AG04449 (cell line): ENCODE data around the gene KRABD2.
A peak's percentile ranks its signal among the peaks of the same experiment; 100 is the strongest.

ENCODE experiments used
- CTCF ChIA-PET: fragments of 350-600 bp; formaldehyde crosslinking; extraction: SDS; loops from one replicate; lab custom pipeline; 2021; ENCODE audit warnings: antibody characterized with exemption; lab: Yijun Ruan, JAX
- POLR2A ChIA-PET: fragments of 400-600, 350-600 bp; formaldehyde crosslinking; extraction: SDS; loops from one replicate; lab custom pipeline; 2020; ENCODE audit warnings: antibody characterized with exemption, inconsistent platforms; lab: Yijun Ruan, JAX
- DNase-seq: peaks from one replicate; pipeline ENCODE4 v3.0.0-alpha.2; 2010; ENCODE audit warnings: low read depth, low spot score
- H3K4me3 ChIP-seq: 2 replicates; pipeline ENCODE4 v1.5.1; 2011; ENCODE audit warnings: low read depth, mild to moderate bottlenecking, control low read depth, low read length
- TF ChIP-seq, protein P1 (sequence below): IDR thresholded peaks from one replicate; pipeline ENCODE4 v1.5.1; 2011; ENCODE audit warnings: mild to moderate bottlenecking, moderate library complexity, low read length, control low read depth, inconsistent platforms; ENCODE audit not compliant: insufficient read depth; ENCODE audit errors: missing control alignments

KRABD2 gene

DNA sequence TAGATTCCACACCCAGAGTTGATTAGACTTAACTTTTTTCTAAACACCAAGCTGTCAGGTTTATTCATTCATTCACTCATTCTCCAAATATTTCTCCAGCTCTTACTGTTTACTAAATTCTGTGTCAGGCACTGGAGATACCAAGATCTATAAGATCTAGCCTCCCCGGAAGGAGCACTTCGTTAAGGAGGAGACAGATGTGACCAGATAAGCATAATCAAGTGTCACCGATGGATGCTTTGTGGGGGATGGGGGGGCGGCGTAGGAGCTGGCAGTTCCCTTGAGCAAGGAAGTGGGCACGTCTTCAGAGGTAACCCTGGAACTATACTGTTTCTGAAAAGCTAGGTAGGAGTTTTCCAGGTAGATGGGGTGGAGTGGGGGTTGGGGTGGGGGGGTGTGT, 10.3 kb upstream of the KRABD2 start:
- CTCF ChIA-PET, result interaction anchor here (1.1 to 3.7 kb wide), 4 partner anchors 9 to 399 kb away, joined by 3 to 10 read pairs (median 4); no protein-coding TSS in a partner anchor
- no peak overlapping the region for H3K4me3 ChIP-seq
- DNase-seq, result no peak
- TF ChIP-seq, protein P1, sequence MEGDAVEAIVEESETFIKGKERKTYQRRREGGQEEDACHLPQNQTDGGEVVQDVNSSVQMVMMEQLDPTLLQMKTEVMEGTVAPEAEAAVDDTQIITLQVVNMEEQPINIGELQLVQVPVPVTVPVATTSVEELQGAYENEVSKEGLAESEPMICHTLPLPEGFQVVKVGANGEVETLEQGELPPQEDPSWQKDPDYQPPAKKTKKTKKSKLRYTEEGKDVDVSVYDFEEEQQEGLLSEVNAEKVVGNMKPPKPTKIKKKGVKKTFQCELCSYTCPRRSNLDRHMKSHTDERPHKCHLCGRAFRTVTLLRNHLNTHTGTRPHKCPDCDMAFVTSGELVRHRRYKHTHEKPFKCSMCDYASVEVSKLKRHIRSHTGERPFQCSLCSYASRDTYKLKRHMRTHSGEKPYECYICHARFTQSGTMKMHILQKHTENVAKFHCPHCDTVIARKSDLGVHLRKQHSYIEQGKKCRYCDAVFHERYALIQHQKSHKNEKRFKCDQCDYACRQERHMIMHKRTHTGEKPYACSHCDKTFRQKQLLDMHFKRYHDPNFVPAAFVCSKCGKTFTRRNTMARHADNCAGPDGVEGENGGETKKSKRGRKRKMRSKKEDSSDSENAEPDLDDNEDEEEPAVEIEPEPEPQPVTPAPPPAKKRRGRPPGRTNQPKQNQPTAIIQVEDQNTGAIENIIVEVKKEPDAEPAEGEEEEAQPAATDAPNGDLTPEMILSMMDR, result no peak
- POLR2A ChIA-PET, result interaction anchor here (1.1 kb wide), 1 partner anchor 49 kb away, joined by 3 read pairs; the partner anchor contains the start of gene NDEL1

DNA sequence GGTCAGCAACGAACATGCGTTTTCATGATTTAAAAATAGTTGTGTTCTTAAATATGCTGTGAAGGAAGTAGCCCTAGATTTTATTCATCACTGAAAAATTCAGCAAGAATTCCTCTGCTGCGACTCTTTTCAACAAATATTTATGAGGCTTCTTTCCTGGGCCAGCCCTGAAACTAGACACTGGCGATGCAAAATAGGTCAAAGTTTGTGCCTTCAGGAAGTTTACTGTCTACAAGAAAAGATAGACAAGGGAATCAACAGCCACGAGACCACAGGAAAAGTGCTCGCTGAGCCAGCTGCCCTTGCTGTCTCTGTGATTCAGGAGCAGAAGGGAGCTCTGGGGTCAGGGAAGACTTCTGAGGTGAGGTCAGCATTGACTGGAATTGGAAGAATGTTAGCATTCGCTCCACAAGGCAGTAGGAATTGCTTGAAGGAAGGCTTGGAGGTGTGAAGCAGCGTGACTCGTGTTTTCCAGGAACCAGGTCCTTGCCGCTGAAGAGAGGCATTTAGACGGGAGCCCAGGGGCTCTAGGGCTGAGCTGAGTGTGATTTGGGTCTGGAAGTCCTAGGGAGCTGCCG, 8.4 kb upstream of the KRABD2 start:
- ChIA-PET CTCF (interaction anchor here (1.6 to 3.7 kb wide), 3 partner anchors 18 to 401 kb away, joined by 4 to 10 read pairs (median 4); no protein-coding TSS in a partner anchor), POLR2A (interaction anchor here (0.6 to 1.0 kb wide), 3 partner anchors 9 to 137 kb away, joined by 3 to 5 read pairs (median 3); partner anchors contain the start of genes CTC1 and NDEL1)
- TF ChIP-seq, protein P1, result no peak
- peak overlapping the region; percentile 75 for H3K4me3 ChIP-seq
- no peak for DNase-seq

- H3K4me3 ChIP-seq, result peak within 1 kb of the TSS; percentile 75
- ChIA-PET POLR2A (interaction anchor here (0.5 to 1.2 kb wide), 4 partner anchors 48 to 362 kb away, joined by 3 to 6 read pairs (median 3); partner anchors contain the start of gene NDEL1), CTCF (interaction anchor here (0.6 to 2.4 kb wide), 31 partner anchors 8 to 507 kb away, joined by 3 to 21 read pairs (median 4); partner anchors contain the start of genes CTC1 and SLC25A35)
- peak; percentile 90 for DNase-seq
- TF ChIP-seq, protein P1, result peak; percentile 77
These were observed 6.8 kb upstream of the KRABD2 start, which contains the start of gene RPL26 for GRCh38 chr17:8383143-8383822. RPL26 (minus strand) TSS chr17:8383193; CDS start chr17:8382310, 883 bp downstream.

GRCh38 chr17:8382880-8383142, 6.3 kb upstream of the KRABD2 start:
- TF ChIP-seq, protein P1, result no peak
- ChIA-PET CTCF (interaction anchor here (0.8 to 2.4 kb wide), 6 partner anchors 9 to 36 kb away, joined by 3 to 18 read pairs (median 4); no protein-coding TSS in a partner anchor), POLR2A (interaction anchor here (1.2 kb wide), 1 partner anchor 18 kb away, joined by 3 read pairs; no protein-coding TSS in a partner anchor)
- no peak for DNase-seq
- peak overlapping the region; percentile 75 for H3K4me3 ChIP-seq

DNA sequence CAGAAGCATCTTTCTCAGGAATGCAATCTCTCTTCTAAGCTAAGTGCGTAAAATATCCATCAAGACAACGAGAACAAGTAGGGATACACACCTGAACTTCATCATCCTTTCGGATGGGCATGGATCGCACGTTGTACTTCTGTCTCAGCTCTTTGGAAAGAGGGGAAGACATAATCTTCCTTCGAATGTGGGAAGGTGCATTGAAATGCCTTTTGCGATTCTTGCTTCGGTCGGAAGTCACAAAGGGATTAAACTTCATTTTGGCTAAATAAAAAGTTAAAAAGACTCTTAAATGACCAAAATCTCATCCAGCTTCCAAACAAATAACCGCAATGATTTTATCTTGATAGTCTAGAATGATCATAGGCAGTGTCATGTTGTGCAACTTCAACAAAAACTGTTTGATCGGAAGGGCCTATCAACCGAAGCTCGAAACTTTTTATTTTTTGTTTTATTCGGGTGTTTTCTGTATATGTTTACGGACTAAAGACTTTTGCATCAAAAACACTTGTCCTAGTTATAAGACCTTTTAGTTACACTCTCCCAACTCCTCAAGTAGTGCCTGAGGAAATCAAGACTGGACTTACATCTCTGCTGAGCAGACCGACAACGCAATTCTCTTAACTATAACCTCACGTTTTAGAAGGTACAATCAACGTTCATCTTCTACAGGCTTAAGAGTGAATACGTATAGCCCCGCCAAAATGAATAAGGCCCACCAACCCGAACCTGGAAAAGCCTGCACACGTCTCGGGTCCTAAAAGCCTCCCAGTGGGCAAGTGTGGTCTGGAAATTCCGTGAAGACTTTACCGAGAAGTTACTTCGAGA, 5.8 kb upstream of the KRABD2 start:
- no peak for DNase-seq
- H3K4me3 ChIP-seq, result peak overlapping the region; percentile 75
- TF ChIP-seq, protein P1, result no peak
- ChIA-PET POLR2A (interaction anchor here (1.2 kb wide), 1 partner anchor 17 kb away, joined by 3 read pairs; no protein-coding TSS in a partner anchor), CTCF (interaction anchor here (0.7 to 2.4 kb wide), 8 partner anchors 9 to 429 kb away, joined by 3 to 18 read pairs (median 4); no protein-coding TSS in a partner anchor)
